Suprapubic skin (tissue), 4 donors: Measurements from ENCODE around the gene ANKRD11.

Experiments used
- EP300 ChIP-seq: sonication (generic); formaldehyde crosslinking; IDR thresholded peaks from one replicate; pipeline ENCODE4 v1.6.1; 2017; ENCODE audit warnings: antibody characterized with exemption
- POLR2A ChIP-seq, 2 donors: fragments of 450-650 bp; IDR thresholded peaks; one replicate each; pipeline ENCODE4 v1.6.1; 2017; ENCODE audit warnings: antibody characterized with exemption in 2 of 2, mild to moderate bottlenecking in 2 of 2, moderate library complexity in 2 of 2
- POLR2AphosphoS5 ChIP-seq, 3 donors: sonication (generic); formaldehyde crosslinking; IDR thresholded peaks; one replicate each; pipeline ENCODE4 v1.6.1; 2017; ENCODE audit warnings: antibody characterized with exemption in 3 of 3
- TF ChIP-seq, protein P1 (sequence below), 2 donors: fragments of 200-600 bp in 1 of 2; fragments of 450-650 bp in 1 of 2; sonication (generic) in 1 of 2; IDR thresholded peaks; one replicate each; pipeline ENCODE4 v1.5.1; 2016 to 2019; ENCODE audit warnings: antibody characterized with exemption in 2 of 2, mild to moderate bottlenecking in 1 of 2, moderate library complexity in 1 of 2

GRCh38 chr16:89314854-89315253 lies 175.5 kb downstream of the ANKRD11 start:
- TF ChIP-seq, protein P1, sequence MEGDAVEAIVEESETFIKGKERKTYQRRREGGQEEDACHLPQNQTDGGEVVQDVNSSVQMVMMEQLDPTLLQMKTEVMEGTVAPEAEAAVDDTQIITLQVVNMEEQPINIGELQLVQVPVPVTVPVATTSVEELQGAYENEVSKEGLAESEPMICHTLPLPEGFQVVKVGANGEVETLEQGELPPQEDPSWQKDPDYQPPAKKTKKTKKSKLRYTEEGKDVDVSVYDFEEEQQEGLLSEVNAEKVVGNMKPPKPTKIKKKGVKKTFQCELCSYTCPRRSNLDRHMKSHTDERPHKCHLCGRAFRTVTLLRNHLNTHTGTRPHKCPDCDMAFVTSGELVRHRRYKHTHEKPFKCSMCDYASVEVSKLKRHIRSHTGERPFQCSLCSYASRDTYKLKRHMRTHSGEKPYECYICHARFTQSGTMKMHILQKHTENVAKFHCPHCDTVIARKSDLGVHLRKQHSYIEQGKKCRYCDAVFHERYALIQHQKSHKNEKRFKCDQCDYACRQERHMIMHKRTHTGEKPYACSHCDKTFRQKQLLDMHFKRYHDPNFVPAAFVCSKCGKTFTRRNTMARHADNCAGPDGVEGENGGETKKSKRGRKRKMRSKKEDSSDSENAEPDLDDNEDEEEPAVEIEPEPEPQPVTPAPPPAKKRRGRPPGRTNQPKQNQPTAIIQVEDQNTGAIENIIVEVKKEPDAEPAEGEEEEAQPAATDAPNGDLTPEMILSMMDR (IDR thresholded peaks at IDR 0.05): no peak
- TF ChIP-seq POLR2AphosphoS5 (IDR thresholded peaks at IDR 0.05) (no peak), EP300 (no peak), POLR2A (IDR thresholded peaks at IDR 0.05) (no peak)
